22Rv1 (cell line): ENCODE measurements around the gene CEP120.

Experiments used
- CTCF ChIP-seq: fragments of 450-650 bp; IDR thresholded peaks from 2 replicates; pipeline ENCODE4 v1.5.1; 2017; ENCODE audit warnings: mild to moderate bottlenecking
- ZFX ChIP-seq: fragments of 450-650 bp; IDR thresholded peaks from 2 replicates; pipeline ENCODE4 v1.6.1; 2017; ENCODE audit warnings: antibody characterized with exemption, borderline replicate concordance

DNA sequence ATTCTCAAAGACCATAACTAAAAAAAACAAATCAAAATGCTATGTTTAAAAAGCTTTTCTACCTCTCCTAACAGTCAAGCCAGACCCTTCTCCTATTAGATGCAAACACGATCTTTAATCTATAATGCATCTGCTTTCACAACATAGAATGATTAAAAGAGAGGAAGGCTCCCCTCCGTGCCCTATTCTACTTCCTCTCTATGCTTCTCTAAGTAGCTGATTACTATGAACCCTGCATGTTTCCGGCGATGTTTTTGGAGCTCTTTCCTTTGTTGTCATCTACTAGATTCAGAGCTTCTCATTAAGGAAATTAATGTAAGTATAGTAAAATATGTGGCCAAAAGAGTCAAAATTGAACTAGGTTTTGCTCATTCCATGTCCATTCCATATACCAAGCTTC is 29.2 kb upstream of the CEP120 start:
- TF ChIP-seq CTCF, result no peak
- no peak for TF ChIP-seq ZFX
